NCI-H1092 (cell line): ENCODE measurements around the gene ITGB3.

Experiments
- DNase-seq: peaks from one replicate; lab custom pipeline; 2025; lab: John Stamatoyannopoulos, UW

Gene ITGB3

DNA sequence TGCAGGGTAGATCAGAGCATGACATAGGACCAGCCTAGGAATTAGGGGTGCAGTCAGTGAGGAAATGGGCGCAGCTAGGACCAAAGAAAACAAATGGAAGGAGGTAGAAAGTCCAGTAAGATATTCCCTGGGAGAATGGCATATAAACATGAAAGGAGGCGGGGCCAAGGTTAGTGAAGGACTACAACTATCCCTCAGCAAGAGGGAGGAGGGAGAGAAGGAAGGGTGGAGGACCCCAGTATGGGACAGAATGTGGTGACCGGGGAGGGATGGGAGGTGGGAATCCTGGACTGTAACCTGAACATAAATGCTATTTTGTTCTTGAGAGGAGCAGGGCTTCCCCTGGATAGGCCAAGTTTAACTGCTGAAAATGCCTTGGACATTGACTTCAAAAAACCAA is 22.8 kb downstream of the ITGB3 start:
- DNase-seq, result no peak

DNA sequence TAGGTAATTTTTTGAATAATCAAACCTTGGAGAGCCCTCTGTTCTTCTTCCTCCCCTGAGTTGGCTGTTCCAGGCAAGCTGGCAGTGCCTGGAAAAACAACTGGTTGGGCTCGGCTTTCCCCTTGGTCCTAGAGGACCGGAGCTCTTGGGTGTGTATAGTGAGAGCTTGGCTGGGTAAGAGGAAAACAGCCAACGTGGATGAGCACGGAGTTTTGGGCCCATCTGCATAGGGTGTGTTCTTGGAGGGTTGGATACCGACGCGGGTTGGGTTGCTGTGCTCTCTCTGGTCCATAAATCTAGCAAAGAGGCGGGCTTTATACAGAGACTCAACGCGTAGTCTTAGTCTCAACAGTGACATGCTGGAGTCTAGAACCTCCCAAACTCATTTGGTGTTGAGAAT is 23.2 kb downstream of the ITGB3 start:
- peak; percentile 31 for DNase-seq

- DNase-seq, result no peak
These were observed 24.3 kb downstream of the ITGB3 start for GRCh38 chr17:47277921-47278320.

DNA sequence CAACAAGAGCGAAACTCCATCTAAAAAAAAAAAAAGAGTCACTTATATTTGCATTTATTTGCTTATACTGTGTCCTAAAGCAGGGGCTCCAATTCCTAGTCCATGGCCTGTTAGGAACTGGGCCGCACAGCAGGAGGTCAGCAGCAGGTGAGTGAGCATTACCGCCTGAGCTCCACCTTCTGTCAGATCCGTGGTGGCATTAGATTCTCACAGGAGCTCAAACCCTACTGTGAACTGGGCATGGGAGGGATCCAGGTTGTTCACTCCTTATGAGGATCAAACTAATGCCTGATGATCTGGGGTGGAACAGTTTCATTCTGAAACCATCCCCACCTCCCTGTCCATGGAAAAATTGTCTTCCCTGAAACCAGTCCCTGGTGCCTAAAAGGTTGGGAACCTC is 24.9 kb downstream of the ITGB3 start:
- no peak for DNase-seq

- DNase-seq, result no peak
These were observed 25.6 kb downstream of the ITGB3 start for GRCh38 chr17:47279062-47279801.

- DNase-seq, result no peak
These were observed 26.6 kb downstream of the ITGB3 start for GRCh38 chr17:47280072-47280811.

- no peak for DNase-seq
These were observed 27.6 kb downstream of the ITGB3 start for GRCh38 chr17:47281216-47281615.

DNA sequence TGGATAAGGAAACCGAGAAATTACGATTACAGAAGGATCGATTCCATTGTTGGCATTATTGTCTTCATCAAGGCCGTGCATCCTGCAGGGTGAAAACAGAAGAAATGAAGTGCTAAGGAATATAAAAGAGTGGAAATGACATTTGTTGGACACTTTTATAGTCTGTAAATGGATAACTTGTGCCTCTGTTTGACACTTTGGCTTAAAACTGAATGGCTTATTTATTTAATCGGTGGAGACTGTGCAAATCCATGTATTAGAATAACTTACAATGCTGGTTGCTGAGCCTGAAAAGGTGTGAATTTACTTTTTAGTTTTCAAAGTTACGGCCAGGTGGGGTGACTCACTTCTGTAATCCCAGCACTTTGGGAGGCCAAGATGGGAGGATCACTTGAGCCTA is 31.4 kb downstream of the ITGB3 start:
- no peak for DNase-seq

DNA sequence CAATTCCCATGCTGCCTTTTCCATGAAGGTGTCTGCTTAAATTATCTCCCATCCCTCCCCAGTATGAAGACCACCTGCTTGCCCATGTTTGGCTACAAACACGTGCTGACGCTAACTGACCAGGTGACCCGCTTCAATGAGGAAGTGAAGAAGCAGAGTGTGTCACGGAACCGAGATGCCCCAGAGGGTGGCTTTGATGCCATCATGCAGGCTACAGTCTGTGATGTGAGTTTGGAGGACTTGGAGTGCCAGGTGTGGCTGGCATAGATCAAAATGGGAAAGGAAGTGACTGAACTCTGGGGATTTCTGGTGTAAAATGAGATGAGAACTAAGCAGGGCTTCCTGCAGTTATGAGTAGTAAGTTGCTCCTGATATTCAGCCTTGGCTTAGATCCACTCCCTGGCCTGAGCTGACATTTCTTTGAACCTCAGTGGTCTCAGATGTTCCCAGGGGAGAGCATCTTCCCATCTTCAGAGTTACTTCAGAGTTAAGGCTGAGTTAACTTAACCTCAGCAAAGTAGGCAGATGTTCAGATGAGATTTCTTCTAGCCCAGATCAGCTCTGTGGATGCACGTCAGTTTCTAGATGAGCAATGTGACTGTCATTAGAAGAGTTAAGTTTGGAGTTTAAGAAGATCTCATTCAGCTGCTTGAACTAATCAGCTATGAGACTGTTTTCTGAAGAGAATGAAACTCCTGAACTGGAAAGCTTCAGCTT is 32.7 kb downstream of the ITGB3 start:
- no peak for DNase-seq

- no peak for DNase-seq
These were observed 33.4 kb downstream of the ITGB3 start for GRCh38 chr17:47287068-47287467.

DNA sequence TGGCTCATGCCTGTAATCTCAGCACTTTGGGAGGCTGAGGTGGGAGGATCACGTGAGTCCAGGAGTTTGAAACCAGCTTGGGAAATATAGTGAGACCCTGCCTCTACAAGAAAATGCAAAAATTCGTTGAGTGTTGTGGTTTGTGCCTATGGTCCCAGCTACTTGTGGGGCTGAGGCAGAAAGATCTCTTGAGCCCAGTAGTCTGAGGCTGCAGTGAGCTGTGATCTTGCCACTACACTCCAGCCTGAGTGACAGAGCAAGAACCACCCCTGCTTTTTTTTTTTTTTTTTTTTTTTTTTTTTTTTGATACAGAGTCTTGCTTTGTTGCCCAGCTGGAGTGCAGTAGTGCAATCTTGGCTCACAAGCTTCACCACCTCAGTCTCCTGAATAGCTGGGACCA is 34.0 kb downstream of the ITGB3 start:
- no peak for DNase-seq

- DNase-seq, result no peak
These were observed 35.0 kb downstream of the ITGB3 start for GRCh38 chr17:47288531-47289116.

GRCh38 chr17:47289302-47289701 is 35.7 kb downstream of the ITGB3 start:
- DNase-seq, result no peak

- DNase-seq, result no peak
These were observed 37.2 kb downstream of the ITGB3 start for GRCh38 chr17:47290870-47291241.

DNA sequence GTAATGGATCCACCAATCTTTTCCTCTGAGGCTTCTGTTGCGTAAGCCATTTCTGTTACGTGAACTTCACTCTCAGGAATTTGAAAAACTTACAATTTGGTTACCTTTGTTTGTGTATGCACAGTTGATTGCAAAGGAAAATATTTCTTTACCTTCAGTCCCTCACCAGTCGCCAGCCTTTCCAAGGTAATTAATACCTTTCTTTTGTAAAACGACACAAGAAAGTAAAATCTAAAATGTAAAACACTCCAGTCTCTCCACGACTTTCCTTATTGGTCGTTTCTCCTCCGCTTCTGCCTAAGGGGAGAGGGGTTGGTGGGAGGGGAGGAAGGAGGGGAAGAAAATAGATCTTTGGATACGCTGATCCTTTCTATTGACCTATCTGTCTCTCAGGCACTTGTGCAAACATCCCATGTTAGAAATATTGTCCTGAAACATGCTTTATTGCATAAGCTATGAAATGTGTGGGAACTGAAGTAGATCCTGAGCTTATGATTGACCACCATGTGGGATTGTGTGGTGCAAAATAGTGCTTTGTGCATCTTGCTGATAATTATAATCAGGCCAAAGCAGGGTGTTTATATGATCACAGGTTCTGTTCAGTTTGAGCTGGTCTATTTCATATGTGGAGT is 37.7 kb downstream of the ITGB3 start:
- no peak for DNase-seq

GRCh38 chr17:47292206-47292605 is 38.6 kb downstream of the ITGB3 start:
- no peak for DNase-seq

- no peak for DNase-seq
These were observed 41.6 kb downstream of the ITGB3 start for GRCh38 chr17:47295037-47295873.

DNA sequence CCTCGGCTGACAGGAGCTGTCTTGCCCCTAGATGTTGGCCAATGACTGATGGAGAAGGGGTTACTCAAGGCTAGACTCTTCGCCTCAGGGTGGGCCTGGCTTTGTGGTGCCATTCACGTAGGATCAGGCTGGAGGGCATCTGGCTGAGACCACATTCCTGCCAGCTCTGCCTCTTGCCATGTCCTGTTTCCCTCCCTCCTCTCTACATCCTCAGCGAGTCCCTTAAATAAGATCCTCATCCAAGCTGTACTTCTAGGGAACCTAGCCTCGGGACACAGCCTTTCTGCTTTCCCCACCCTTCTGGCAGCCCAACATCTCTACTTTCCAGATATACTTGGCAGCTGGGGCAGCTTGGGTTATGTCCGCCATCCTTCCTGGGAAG is 42.2 kb downstream of the ITGB3 start:
- DNase-seq, result no peak

DNA sequence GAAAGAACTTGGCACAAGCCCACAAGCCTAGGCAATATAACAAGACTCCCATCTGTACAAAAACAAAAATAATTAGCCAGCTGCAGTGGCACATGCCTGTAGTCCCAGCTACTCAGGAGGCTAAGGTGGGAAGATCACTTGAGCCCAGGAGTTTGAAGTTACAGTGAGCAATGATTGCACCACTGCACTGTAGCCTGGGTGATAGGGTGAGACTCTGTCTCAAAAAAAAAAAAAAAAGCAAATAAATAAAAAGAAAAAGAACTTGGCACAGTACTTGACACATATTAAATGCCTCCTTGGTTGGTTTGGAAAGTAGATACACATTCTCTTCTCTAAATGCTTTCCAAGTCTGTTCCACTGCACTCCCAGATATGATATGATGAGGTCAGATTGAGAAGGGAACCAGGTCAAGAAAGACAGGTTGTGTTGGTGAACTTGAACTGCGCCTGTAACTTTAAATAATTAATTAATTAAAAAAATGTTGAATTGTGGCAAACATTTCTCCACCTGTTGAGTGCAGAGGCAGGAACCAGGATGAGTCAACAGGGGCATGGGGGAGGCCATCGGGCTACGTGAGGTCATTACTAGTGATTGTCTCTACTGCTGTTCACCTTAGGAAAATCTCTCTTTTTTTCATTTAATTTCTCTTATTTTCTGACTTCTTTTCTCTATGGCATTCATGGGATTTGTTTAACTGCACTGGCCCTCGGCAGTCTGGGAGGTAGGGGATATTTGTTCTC is 44.2 kb downstream of the ITGB3 start:
- DNase-seq, result no peak

DNA sequence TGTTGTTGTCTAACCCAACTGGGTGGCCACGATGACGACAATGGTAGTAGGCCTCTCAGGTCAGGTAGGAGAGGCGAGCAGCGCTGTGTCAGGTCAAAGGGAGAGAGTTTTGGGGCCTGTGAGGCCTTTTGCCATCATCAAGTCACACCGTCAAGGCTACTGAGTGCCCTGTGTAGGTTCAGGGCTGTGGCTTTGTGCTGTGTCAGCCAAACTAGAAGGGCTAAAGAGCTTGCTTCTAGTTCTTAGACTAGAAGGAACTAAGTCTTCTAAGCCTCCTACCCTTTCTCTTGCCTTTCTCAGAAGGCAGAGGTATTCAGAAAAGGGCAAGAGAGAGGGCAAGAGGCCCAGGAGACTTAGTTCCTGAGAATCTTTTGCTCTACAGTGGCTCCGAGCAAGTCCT is 45.1 kb downstream of the ITGB3 start:
- no peak for DNase-seq
